HepG2 (cell line): ENCODE measurements around the gene COQ6. TPM values are rescaled to one million over a fixed set of nuclear protein-coding genes. Genes with fewer than 3 reads are reported as not detected.
A peak's percentile ranks its signal among the peaks of the same experiment; 100 is the strongest.

ENCODE experiments used
- ATAC-seq: fragments of 200-7000 bp; cut with Tn5 transposase; 3 replicates; pipeline ENCODE4 v1.9.1; 2020; ENCODE audit warnings: mild to moderate bottlenecking, moderate library complexity
- BruUV-seq: library from RNA; stranded (reverse); fragments of 400-500 nt; replicated peaks from 2 replicates; lab custom pipeline; 2021; lab: Mats Ljungman, UMichigan
- CTCF ChIA-PET: fragments of 300-600 bp; formaldehyde crosslinking; extraction: SDS; loops from one replicate; lab custom pipeline; 2021; ENCODE audit warnings: low total read pairs, inconsistent platforms, low intra/inter-chr PET ratio; lab: Yijun Ruan, JAX
- POLR2A ChIA-PET: fragments of 350-600 bp; sonication (Branson Sonifier 250); formaldehyde crosslinking; loops from one replicate; lab custom pipeline; 2020; ENCODE audit warnings: antibody characterized with exemption, inconsistent platforms; lab: Yijun Ruan, JAX
- DNase-seq: peaks from one replicate; pipeline ENCODE4 v3.0.0-alpha.2; 2015; ENCODE audit warnings: low spot score
- FAIRE-seq: peaks from 3 replicates; lab custom pipeline; 2011; peaks lifted over from hg19 to GRCh38; lab: Jason Lieb, UNC
- H2AFZ ChIP-seq: one replicate; pipeline ENCODE4 v1.6.1; 2011; ENCODE audit warnings: low read length, inconsistent platforms
- H3K27ac ChIP-seq: fragments of 300-600 bp; 3 replicates; pipeline ENCODE4 v1.8.0; 2011; ENCODE audit warnings: mixed run types, mild to moderate bottlenecking, mixed read lengths, low read length, inconsistent platforms; ENCODE audit not compliant: insufficient read depth; ENCODE audit errors: extremely low read length
- H3K27me3 ChIP-seq, 2 experiments: fragments of 200-600 bp in 1 of 2; 2 replicates in 1 of 2; 3 replicates in 1 of 2; pipeline versions ENCODE4 v1.6.0 to v1.8.0; 2011; ENCODE audit warnings: low read length in 2 of 2, mild to moderate bottlenecking in 2 of 2, moderate library complexity in 2 of 2, inconsistent platforms in 1 of 2; ENCODE audit not compliant: insufficient read depth in 2 of 2, control insufficient read depth in 1 of 2
- H3K36me3 ChIP-seq, 2 experiments: fragments of 200-600 bp in 1 of 2; replicated peaks in 1 of 2; 2 replicates in 1 of 2; 3 replicates in 1 of 2; pipeline versions ENCODE4 v1.5.1 to v1.8.0; 2011; ENCODE audit warnings: low read length in 2 of 2, inconsistent platforms in 1 of 2; ENCODE audit not compliant: insufficient read depth in 2 of 2, control insufficient read depth in 1 of 2
- H3K4me1 ChIP-seq: 2 replicates; pipeline ENCODE4 v1.5.1; 2012; ENCODE audit warnings: low read length, inconsistent platforms; ENCODE audit not compliant: insufficient read depth
- H3K4me2 ChIP-seq: 2 replicates; pipeline ENCODE4 v1.6.0; 2011; ENCODE audit warnings: low read depth, low read length, inconsistent platforms
- H3K4me3 ChIP-seq, 3 experiments: fragments of 200-600 bp in 1 of 3; sonication (generic), shearing (Covaris generic) in 1 of 3; replicated peaks in 1 of 3; 2 replicates each; pipeline ENCODE4 v1.5.1; 2011 to 2016; ENCODE audit warnings: low read length in 3 of 3, inconsistent platforms in 2 of 3, low read depth in 2 of 3, mild to moderate bottlenecking in 2 of 3, control low read depth in 1 of 3, mixed read lengths in 1 of 3; ENCODE audit not compliant: insufficient read depth in 1 of 3
- H3K79me2 ChIP-seq: one replicate; pipeline ENCODE4 v1.6.1; 2011; ENCODE audit warnings: low read length, inconsistent platforms; ENCODE audit not compliant: insufficient read depth
- H3K9ac ChIP-seq: 2 replicates; pipeline ENCODE4 v1.6.0; 2011; ENCODE audit warnings: mild to moderate bottlenecking, low read depth, low read length, inconsistent platforms; ENCODE audit not compliant: insufficient read depth
- H3K9me3 ChIP-seq: 2 replicates; pipeline ENCODE4 v1.5.1; 2012; ENCODE audit warnings: mild to moderate bottlenecking, low read length
- H4K20me1 ChIP-seq: 2 replicates; pipeline ENCODE4 v1.6.0; 2011; ENCODE audit warnings: inconsistent platforms, mild to moderate bottlenecking, low read length, moderate library complexity; ENCODE audit not compliant: insufficient read depth
- AHDC1 ChIP-seq: sonication (generic); formaldehyde crosslinking; IDR thresholded peaks from 2 replicates; pipeline ENCODE4 v1.5.1; 2020; ENCODE audit warnings: mild to moderate bottlenecking, missing genetic modification reagents, borderline replicate concordance
- CENPT ChIP-seq: sonication (generic); formaldehyde crosslinking; IDR thresholded peaks from 2 replicates; pipeline ENCODE4 v1.8.0; 2022; ENCODE audit warnings: low read depth, mild to moderate bottlenecking, moderate library complexity, missing genetic modification reagents
- HNRNPL ChIP-seq: fragments of 200-400 bp; formaldehyde crosslinking; IDR thresholded peaks from 2 replicates; pipeline ENCODE4 v1.6.1; 2017; ENCODE audit warnings: mild to moderate bottlenecking, low read depth, low read length
- KDM1A ChIP-seq: IDR thresholded peaks from 2 replicates; pipeline ENCODE4 v1.6.1; 2016; ENCODE audit warnings: missing compliant biosample characterization
- KDM6A ChIP-seq: IDR thresholded peaks from 2 replicates; pipeline ENCODE4 v1.6.1; 2016; ENCODE audit warnings: low read depth
- MAZ ChIP-seq, 2 experiments: sonication (generic) in 1 of 2; formaldehyde crosslinking in 1 of 2; IDR thresholded peaks; 2 replicates each; pipeline versions ENCODE4 v1.5.0 to v1.6.1; 2012 to 2020; ENCODE audit warnings: low read depth in 2 of 2, mild to moderate bottlenecking in 2 of 2, borderline replicate concordance in 1 of 2, improper control_type of control experiment in 1 of 2, low read length in 1 of 2, missing genetic modification reagents in 1 of 2, moderate library complexity in 1 of 2
- MXI1 ChIP-seq: IDR thresholded peaks from 3 replicates; pipeline ENCODE4 v1.6.1; 2012; ENCODE audit warnings: low read depth, low read length, inconsistent platforms, borderline replicate concordance
- NFKBIZ ChIP-seq: IDR thresholded peaks from 2 replicates; pipeline ENCODE4 v1.6.1; 2018; ENCODE audit warnings: missing genetic modification reagents, missing compliant biosample characterization
- SMYD3 ChIP-seq: sonication (generic); formaldehyde crosslinking; IDR thresholded peaks from 2 replicates; pipeline ENCODE4 v1.8.1; 2023; ENCODE audit warnings: mild to moderate bottlenecking, missing genetic modification reagents
- TMF1 ChIP-seq: sonication (generic); formaldehyde crosslinking; IDR thresholded peaks from 2 replicates; pipeline ENCODE4 v1.8.1; 2022; ENCODE audit warnings: low read depth, missing genetic modification reagents
- ZFP90 ChIP-seq: sonication (generic); formaldehyde crosslinking; IDR thresholded peaks from 2 replicates; pipeline ENCODE4 v1.8.0; 2022; ENCODE audit warnings: missing genetic modification reagents, mild to moderate bottlenecking, inconsistent platforms, borderline replicate concordance
- ZNF230 ChIP-seq: sonication (generic); formaldehyde crosslinking; IDR thresholded peaks from 2 replicates; pipeline ENCODE4 v1.4.0; 2020; ENCODE audit warnings: mild to moderate bottlenecking, missing genetic modification reagents
- ZNF276 ChIP-seq: sonication (generic); formaldehyde crosslinking; IDR thresholded peaks from 2 replicates; pipeline ENCODE4 v1.4.0; 2020; ENCODE audit warnings: mild to moderate bottlenecking, low read depth, missing genetic modification reagents
- ZNF331 ChIP-seq: sonication (generic); formaldehyde crosslinking; IDR thresholded peaks from 2 replicates; pipeline ENCODE4 v1.4.0; 2020; ENCODE audit warnings: missing genetic modification reagents
- ZNF460 ChIP-seq: sonication (generic); formaldehyde crosslinking; IDR thresholded peaks from 2 replicates; pipeline ENCODE4 v1.5.1; 2020; ENCODE audit warnings: missing genetic modification reagents, mild to moderate bottlenecking, borderline replicate concordance
- ZNF569 ChIP-seq: sonication (generic); formaldehyde crosslinking; IDR thresholded peaks from 2 replicates; pipeline ENCODE4 v1.5.0; 2020; ENCODE audit warnings: mild to moderate bottlenecking, missing genetic modification reagents, moderate library complexity, borderline replicate concordance
- ZNF614 ChIP-seq: IDR thresholded peaks from 2 replicates; pipeline ENCODE4 v1.6.1; 2018; ENCODE audit warnings: missing biosample characterization, missing genetic modification reagents, inconsistent platforms, borderline replicate concordance
- WGBS: methylation state at CpG from one replicate; pipeline ENCODE4 v1.1.6; 2017; ENCODE audit warnings: low lambda C conversion rate; 5-methylcytosine and 5-hydroxymethylcytosine counted together
- in situ Hi-C: cut with HindIII; loops from 2 replicates; pipeline ENCODE4 v1.10.0; 2017; ENCODE audit warnings: low pct_unique_long_range_greater_than_20kb; ENCODE audit not compliant: extremely low pct_ligation_motif_present
- intact Hi-C: fragments of 100-400 bp; cut with micrococcal nuclease; formaldehyde crosslinking; loops from one replicate; pipeline ENCODE4 v1.10.0; 2022; ENCODE audit not compliant: unreplicated experiment
- polyA plus RNA-seq, 8 experiments: library from polyadenylated mRNA; depleted of rRNA in 3 of 8; stranded (reverse) in 7 of 8; unstranded in 1 of 8; fragments of >200 nt; fragmentation: Illumina TruSeq in 4 of 8; extraction: Trizol in 4 of 8; gene quantifications; 2 replicates each; pipeline versions ENCODE4 v1.2.1 to v1.2.3, GENCODE V29; 2011 to 2016; ENCODE audit warnings: low read depth in 4 of 8, missing spikeins in 1 of 8, mixed read lengths in 1 of 8; ENCODE audit not compliant: insufficient read depth in 1 of 8
- total RNA-seq, 5 experiments: library from RNA; depleted of rRNA; stranded (reverse); fragments of >200 nt; fragmentation: Illumina TruSeq; extraction: Trizol; gene quantifications; 2 replicates each; pipeline ENCODE4 v1.2.3, GENCODE V29; 2016; ENCODE audit warnings: low read depth in 1 of 5

The COQ6 gene
- total and polyA plus RNA-seq, 2 of the 13 experiments (the other 11 are each of a cell fraction or from before 2014, with no cell fraction given), result 18.9 to 34.7 TPM

- ChIA-PET CTCF (no interaction called here), POLR2A (interaction anchor here (0.8 to 5.4 kb wide), 14 partner anchors 9 to 237 kb away, joined by 3 to 70 read pairs (median 8); partner anchors contain the start of genes BBOF1, COQ6, ENTPD5 and FAM161B)
- H3K4me1 ChIP-seq, result peaks cover 93% of the 10 kb centered on the region
- no peaks in the 10 kb centered on the region for H4K20me1 ChIP-seq
- WGBS, result 0% methylated on average over 2 of the region's 2 CpGs
- H3K27ac ChIP-seq, result peak overlapping the region; percentile 95
- BruUV-seq, result no TSS peak
- H3K9me3 ChIP-seq, result no peaks in the 10 kb centered on the region
- H3K36me3 ChIP-seq, result peaks cover 0 to under 1% of the 10 kb centered on the region in 2 experiments; a peak in 1 of 5 replicates
- intact Hi-C loops, result loop anchor here (1.0 to 5.0 kb wide), 3 partner anchors 22 to 46 kb away; partner anchors contain the start of genes COQ6 and FAM161B
- in situ Hi-C loops, result no loop called here
- DNase-seq (peak; percentile 73), ATAC-seq (peak; percentile 54), FAIRE-seq (peak; percentile 86)
- H3K27me3 ChIP-seq, result no peaks in the 10 kb centered on the region
- H3K79me2 ChIP-seq, result peaks cover 4% of the 10 kb centered on the region
- H3K4me3 ChIP-seq, result peak overlapping the region in 2 of 3 experiments; percentile 46 to 53; a peak in 5 of 6 replicates
- no peak overlapping the region for H2AFZ ChIP-seq
- H3K4me2 ChIP-seq, result peak overlapping the region; percentile 82
- peak overlapping the region; percentile 65 for H3K9ac ChIP-seq
- TF ChIP-seq CENPT (no peak), ZNF614 (CRISPR knock-in tag) (0 out of 2 replicates have a peak, but pooled peaks have one; percentile 41), ZNF460 (CRISPR knock-in tag) (peak; percentile 48; the same call in 1 of the 2 replicates), ZNF569 (no peak), MAZ (IDR thresholded peaks at IDR 0.05; ENCODE audit: borderline replicate concordance, low read depth, low read length) (no peak), MAZ (CRISPR knock-in tag; IDR thresholded peaks at IDR 0.05; ENCODE audit: low read depth) (no peak), ZNF331 (peak; percentile 71; the same call in 1 of the 2 replicates), KDM1A (0 out of 2 replicates have a peak, but pooled peaks have one; percentile 41), ZNF276 (CRISPR knock-in tag) (no peak), HNRNPL (no peak), AHDC1 (CRISPR knock-in tag) (peak; percentile 56; the same call in 1 of the 2 replicates), NFKBIZ (CRISPR knock-in tag) (0 out of 2 replicates have a peak, but pooled peaks have one; percentile 20), KDM6A (peak; percentile 84), ZFP90 (no peak), TMF1 (peak; percentile 58; the same call in 1 of the 2 replicates), SMYD3 (CRISPR knock-in tag) (no peak), ZNF230 (CRISPR knock-in tag) (no peak), MXI1 (no peak)
Observed at GRCh38 chr14:73996731-73997107, 46.6 kb downstream of the COQ6 start.
